Panc1 (cell line): ENCODE results near the gene SERPINA4. TPM values are rescaled to one million over a fixed set of nuclear protein-coding genes. Genes with fewer than 3 reads are reported as not detected.

Source experiments
- ATAC-seq: fragments of 200-7000 bp; cut with Tn5 transposase; 2 replicates; pipeline ENCODE4 v1.9.1; 2020; ENCODE audit warnings: mild to moderate bottlenecking, moderate library complexity
- BruUV-seq: library from RNA; stranded (reverse); fragments of 400-500 nt; replicated peaks from 2 replicates; lab custom pipeline; 2021; lab: Mats Ljungman, UMichigan
- CTCF ChIA-PET: fragments of 300-600 bp; sonication (Branson Sonifier 250); formaldehyde crosslinking; loops from one replicate; lab custom pipeline; 2022; ENCODE audit warnings: antibody characterized with exemption; lab: Charles Lee
- POLR2A ChIA-PET: fragments of 300-600 bp; sonication (Branson Sonifier 250); formaldehyde crosslinking; loops from one replicate; lab custom pipeline; 2022; ENCODE audit warnings: antibody characterized with exemption; lab: Charles Lee
- DNase-seq: peaks from one replicate; pipeline ENCODE4 v3.0.0-alpha.2; 2010; ENCODE audit warnings: low read depth, low spot score
- H3K27ac ChIP-seq: 2 replicates; pipeline ENCODE4 v1.5.1; 2011; ENCODE audit warnings: mild to moderate bottlenecking, low read length, inconsistent platforms
- H3K27me3 ChIP-seq: fragments of 200-500 bp; sonication (Bioruptor generic); 2 replicates; pipeline ENCODE4 v1.6.0; 2014; ENCODE audit warnings: low read length, inconsistent platforms; ENCODE audit not compliant: control insufficient read depth, insufficient read depth
- H3K36me3 ChIP-seq: fragments of 200-500 bp; sonication (Bioruptor generic); 2 replicates; pipeline ENCODE4 v1.5.1; 2014; ENCODE audit warnings: inconsistent platforms, mild to moderate bottlenecking, low read length, moderate library complexity; ENCODE audit not compliant: control insufficient read depth, insufficient read depth
- H3K4me1 ChIP-seq: 2 replicates; pipeline ENCODE4 v1.5.1; 2011; ENCODE audit warnings: inconsistent platforms, mild to moderate bottlenecking, low read length, moderate library complexity; ENCODE audit not compliant: control insufficient read depth, insufficient read depth
- H3K4me3 ChIP-seq, 2 experiments: 2 replicates each; pipeline ENCODE4 v1.5.1; 2011 to 2012; ENCODE audit warnings: low read depth in 2 of 2, low read length in 2 of 2, mild to moderate bottlenecking in 2 of 2, inconsistent platforms in 1 of 2, moderate library complexity in 1 of 2
- H3K9me3 ChIP-seq: fragments of 200-500 bp; sonication (Bioruptor generic); 2 replicates; pipeline ENCODE4 v1.5.1; 2014; ENCODE audit warnings: low read depth, mild to moderate bottlenecking, inconsistent platforms, low read length, moderate library complexity; ENCODE audit not compliant: control insufficient read depth, insufficient read depth
- CTCF ChIP-seq: fragments of 450-650 bp; IDR thresholded peaks from 2 replicates; pipeline ENCODE4 v1.5.1; 2017; ENCODE audit warnings: mild to moderate bottlenecking
- POLR2AphosphoS5 ChIP-seq: IDR thresholded peaks from 2 replicates; pipeline ENCODE4 v1.6.1; 2012; ENCODE audit warnings: mild to moderate bottlenecking, low read depth, low read length, moderate library complexity
- REST ChIP-seq, 2 experiments: IDR thresholded peaks; 2 replicates each; pipeline ENCODE4 v1.6.1; 2011 to 2012; ENCODE audit warnings: low read depth in 2 of 2, control low read depth in 1 of 2, low read length in 1 of 2, mild to moderate bottlenecking in 1 of 2, moderate library complexity in 1 of 2; ENCODE audit not compliant: insufficient read depth in 1 of 2
- SIN3A ChIP-seq: IDR thresholded peaks from 2 replicates; pipeline ENCODE4 v1.6.1; 2012; ENCODE audit warnings: low read depth, mild to moderate bottlenecking, low read length, moderate library complexity, borderline replicate concordance; ENCODE audit not compliant: insufficient read depth
- TCF7L2 ChIP-seq: IDR thresholded peaks from 2 replicates; pipeline ENCODE4 v1.6.1; 2011; ENCODE audit warnings: mild to moderate bottlenecking, low read depth, low read length, inconsistent platforms
- in situ Hi-C: cut with HindIII; loops from 2 replicates; pipeline ENCODE4 v1.10.0; 2016; ENCODE audit warnings: low sequenced_read_pairs, low pct_unique_long_range_greater_than_20kb
- intact Hi-C: fragments of 100-400 bp; cut with micrococcal nuclease; formaldehyde crosslinking; loops from one replicate; pipeline ENCODE4 v1.10.0; 2022; ENCODE audit not compliant: unreplicated experiment
- total RNA-seq: library from RNA; stranded (reverse); gene quantifications from one replicate; pipeline ENCODE4 v1.2.1, GENCODE V29; 2021; ENCODE audit not compliant: unreplicated experiment

Gene SERPINA4
- total RNA-seq, 1 experiment from 2014 or later: 0.10 TPM

- ATAC-seq: 0 out of 2 replicates have a peak, but pooled peaks have one; percentile 23
Observed at GRCh38 chr14:94601884-94602391, 40.7 kb downstream of the SERPINA4 start.

GRCh38 chr14:94602722-94603121, 41.5 kb downstream of the SERPINA4 start:
- in situ Hi-C loops: no loop called here
- no peak for ATAC-seq
- no peak overlapping the region for H3K27ac ChIP-seq
- no peak for DNase-seq
- TF ChIP-seq SIN3A (no peak), POLR2AphosphoS5 (no peak), REST (IDR thresholded peaks at IDR 0.05; ENCODE audit: insufficient read depth in 1 of 2, low read depth in 2 of 2, low read length in 1 of 2) (no peak), CTCF (no peak), TCF7L2 (no peak)
- no peaks in the 10 kb centered on the region for H3K36me3 ChIP-seq
- ChIA-PET CTCF (interaction anchor here (0.7 kb wide), 1 partner anchor 1405 kb away, joined by 5 read pairs; no protein-coding TSS in a partner anchor), POLR2A (no interaction called here)
- no peaks in the 10 kb centered on the region for H3K27me3 ChIP-seq
- H3K4me1 ChIP-seq: peaks cover 32% of the 10 kb centered on the region
- H3K9me3 ChIP-seq: no peaks in the 10 kb centered on the region
- no peak overlapping the region for H3K4me3 ChIP-seq
- no TSS peak for BruUV-seq
- intact Hi-C loops: no loop called here

More at GRCh38 chr14:94601884-94602391, 40.7 kb downstream of the SERPINA4 start:
- H3K4me1 ChIP-seq: peaks cover 32% of the 10 kb centered on the region
- intact Hi-C loops (no loop called here), in situ Hi-C loops (no loop called here)
- TF ChIP-seq CTCF (no peak), TCF7L2 (no peak), POLR2AphosphoS5 (no peak), SIN3A (no peak), REST (IDR thresholded peaks at IDR 0.05; ENCODE audit: insufficient read depth in 1 of 2, low read depth in 2 of 2, low read length in 1 of 2) (no peak)
- no peaks in the 10 kb centered on the region for H3K9me3 ChIP-seq
- CTCF ChIA-PET: interaction anchor here (0.6 kb wide), 1 partner anchor 772 kb away, joined by 8 read pairs; no protein-coding TSS in a partner anchor
- H3K4me3 ChIP-seq: no peak overlapping the region
- no peaks in the 10 kb centered on the region for H3K27me3 ChIP-seq
- BruUV-seq: no TSS peak
- no peak for DNase-seq
- H3K27ac ChIP-seq: no peak overlapping the region; the same call in 1 of the 2 replicates
- POLR2A ChIA-PET: no interaction called here
- no peaks in the 10 kb centered on the region for H3K36me3 ChIP-seq
